Stimulated activated CD4-positive, alpha-beta T cell treated with anti-CD3 and anti-CD28 coated beads, Interleukin-15, amount 100 ng/mL, for 1 hour (primary cell): ENCODE measurements around the gene ARL3.
"Not testable (repeated sequence)": the region's sequence is repeated elsewhere in the genome, so short reads cannot be mapped to it uniquely, and the experiment has no call there.

Experiments
- DNase-seq, 2 donors: peaks; one replicate each; pipeline ENCODE4 v3.0.0-alpha.2; 2020; ENCODE audit warnings: low read depth in 1 of 2, low spot score in 1 of 2

ARL3 gene

GRCh38 chr10:102738692-102739121 is 24.5 kb upstream of the ARL3 start:
- DNase-seq: no peak

- DNase-seq: no peak
These were observed 20.9 kb upstream of the ARL3 start for GRCh38 chr10:102735065-102735562.

- DNase-seq: no peak
These were observed 18.5 kb upstream of the ARL3 start for GRCh38 chr10:102732661-102733060.

GRCh38 chr10:102731222-102731800 is 17.1 kb upstream of the ARL3 start:
- DNase-seq: no peak

- peak in 1 of 2 donors; percentile 22 for DNase-seq
These were observed 15.1 kb upstream of the ARL3 start for GRCh38 chr10:102729029-102730026.

- DNase-seq: no peak
These were observed 13.0 kb upstream of the ARL3 start for GRCh38 chr10:102727037-102727818.

GRCh38 chr10:102726274-102726673 is 12.1 kb upstream of the ARL3 start:
- no peak for DNase-seq

GRCh38 chr10:102723989-102724388 is 9.8 kb upstream of the ARL3 start:
- no peak for DNase-seq

GRCh38 chr10:102721954-102722353 is 7.8 kb upstream of the ARL3 start:
- no peak for DNase-seq

GRCh38 chr10:102720775-102721301 is 6.6 kb upstream of the ARL3 start:
- DNase-seq: no peak

- DNase-seq: no peak
These were observed 6.1 kb upstream of the ARL3 start for GRCh38 chr10:102720337-102720736.

- no peak for DNase-seq
These were observed 4.0 kb upstream of the ARL3 start for GRCh38 chr10:102718220-102718619.

GRCh38 chr10:102716900-102717565 is 2.8 kb upstream of the ARL3 start:
- not testable (repeated sequence) for DNase-seq

- DNase-seq: no peak
These were observed 1.7 kb upstream of the ARL3 start for GRCh38 chr10:102715880-102716279.

- peak; percentile 21 to 29 for DNase-seq
These were observed 641 bp upstream of the ARL3 start, which contains the start of gene SFXN2 for GRCh38 chr10:102714621-102715455. TSS of gene SFXN2 (plus strand) at chr10:102714636. CDS start at chr10:102726637, 12,001 bp downstream.

GRCh38 chr10:102713539-102713813 is 721 bp downstream of the ARL3 start:
- peak in 1 of 2 donors; percentile 45 for DNase-seq

GRCh38 chr10:102712843-102713538 is 1.2 kb downstream of the ARL3 start:
- no peak for DNase-seq

- DNase-seq: no peak
These were observed 2.1 kb downstream of the ARL3 start for GRCh38 chr10:102712089-102712488.

- DNase-seq: no peak
These were observed 3.6 kb downstream of the ARL3 start for GRCh38 chr10:102710609-102711008.
